HepG2 (cell line): ENCODE results near the gene MAN2A2. TPM values are rescaled to one million over a fixed set of nuclear protein-coding genes. Genes with fewer than 3 reads are reported as not detected.
A peak's percentile ranks its signal among the peaks of the same experiment; 100 is the strongest.

Source experiments
- EHMT2 ChIP-seq: fragments of 200-600 bp; sonication (generic); IDR thresholded peaks from 2 replicates; pipeline ENCODE4 v1.7.0; 2017; ENCODE audit warnings: antibody characterized with exemption, low read depth, low read length, borderline replicate concordance
- NFE2L1 ChIP-seq: sonication (generic); formaldehyde crosslinking; IDR thresholded peaks from 2 replicates; pipeline ENCODE4 v1.4.0; 2020; ENCODE audit warnings: missing genetic modification reagents, mild to moderate bottlenecking, borderline replicate concordance
- NFKBIZ ChIP-seq: IDR thresholded peaks from 2 replicates; pipeline ENCODE4 v1.6.1; 2018; ENCODE audit warnings: missing genetic modification reagents, missing compliant biosample characterization
- THAP11 ChIP-seq: IDR thresholded peaks from 2 replicates; pipeline ENCODE4 v1.6.1; 2016; ENCODE audit warnings: missing biosample characterization, missing genetic modification reagents
- THYN1 ChIP-seq: sonication (generic); formaldehyde crosslinking; IDR thresholded peaks from 2 replicates; pipeline ENCODE4 v1.8.1; 2023; ENCODE audit warnings: low read depth, mild to moderate bottlenecking, moderate library complexity, missing genetic modification reagents, borderline replicate concordance
- ZFP1 ChIP-seq: IDR thresholded peaks from 2 replicates; pipeline ENCODE4 v1.6.1; 2016
- ZNF256 ChIP-seq: sonication (generic); formaldehyde crosslinking; conservative IDR thresholded peaks from 2 replicates; pipeline ENCODE4 v1.4.0; 2020; ENCODE audit warnings: missing genetic modification reagents
- ZNF292 ChIP-seq: sonication (generic); formaldehyde crosslinking; IDR thresholded peaks from 2 replicates; pipeline ENCODE4 v1.8.1; 2022; ENCODE audit warnings: mild to moderate bottlenecking, low read depth, missing genetic modification reagents, borderline replicate concordance
- ZNF446 ChIP-seq: sonication (generic); formaldehyde crosslinking; IDR thresholded peaks from 2 replicates; pipeline ENCODE4 v1.5.0; 2020; ENCODE audit warnings: mild to moderate bottlenecking, missing genetic modification reagents
- ZNF543 ChIP-seq: sonication (generic); formaldehyde crosslinking; IDR thresholded peaks from 2 replicates; pipeline ENCODE4 v1.4.0; 2020; ENCODE audit warnings: mild to moderate bottlenecking, missing genetic modification reagents
- ZNF549 ChIP-seq: sonication (generic); formaldehyde crosslinking; IDR thresholded peaks from 2 replicates; pipeline ENCODE4 v1.5.0; 2020; ENCODE audit warnings: missing genetic modification reagents
- ZNF558 ChIP-seq: sonication (generic); formaldehyde crosslinking; IDR thresholded peaks from 2 replicates; pipeline ENCODE4 v1.9.0; 2022; ENCODE audit warnings: mild to moderate bottlenecking, missing genetic modification reagents, borderline replicate concordance
- ZNF589 ChIP-seq: sonication (generic); formaldehyde crosslinking; conservative IDR thresholded peaks from 2 replicates; pipeline ENCODE4 v1.8.0; 2022; ENCODE audit warnings: mild to moderate bottlenecking, moderate library complexity, missing genetic modification reagents
- ZNF615 ChIP-seq: sonication (generic); formaldehyde crosslinking; IDR thresholded peaks from 2 replicates; pipeline ENCODE4 v1.5.0; 2020; ENCODE audit warnings: mild to moderate bottlenecking, missing genetic modification reagents, borderline replicate concordance
- ZNF850 ChIP-seq: sonication (generic); formaldehyde crosslinking; conservative IDR thresholded peaks from 2 replicates; pipeline ENCODE4 v1.9.0; 2021; ENCODE audit warnings: mild to moderate bottlenecking, missing genetic modification reagents
- polyA plus RNA-seq, 8 experiments: library from polyadenylated mRNA; depleted of rRNA in 3 of 8; stranded (reverse) in 7 of 8; unstranded in 1 of 8; fragments of >200 nt; fragmentation: Illumina TruSeq in 4 of 8; extraction: Trizol in 4 of 8; gene quantifications; 2 replicates each; pipeline versions ENCODE4 v1.2.1 to v1.2.3, GENCODE V29; 2011 to 2016; ENCODE audit warnings: low read depth in 4 of 8, missing spikeins in 1 of 8, mixed read lengths in 1 of 8; ENCODE audit not compliant: insufficient read depth in 1 of 8
- total RNA-seq, 5 experiments: library from RNA; depleted of rRNA; stranded (reverse); fragments of >200 nt; fragmentation: Illumina TruSeq; extraction: Trizol; gene quantifications; 2 replicates each; pipeline ENCODE4 v1.2.3, GENCODE V29; 2016; ENCODE audit warnings: low read depth in 1 of 5
- TF ChIP-seq, protein P1 (sequence below): sonication (generic); formaldehyde crosslinking; IDR thresholded peaks from 2 replicates; pipeline ENCODE4 v1.4.0; 2020; ENCODE audit warnings: missing genetic modification reagents, borderline replicate concordance
- TF ChIP-seq, protein P2 (sequence below): sonication (generic); formaldehyde crosslinking; IDR thresholded peaks from 2 replicates; pipeline ENCODE4 v1.4.0; 2020; ENCODE audit warnings: mild to moderate bottlenecking, missing genetic modification reagents
- TF ChIP-seq, protein P3 (sequence below): sonication (generic); formaldehyde crosslinking; IDR thresholded peaks from 2 replicates; pipeline ENCODE4 v1.4.0; 2020; ENCODE audit warnings: missing genetic modification reagents, mild to moderate bottlenecking, borderline replicate concordance
- TF ChIP-seq, protein P4 (sequence below): sonication (generic); formaldehyde crosslinking; IDR thresholded peaks from 2 replicates; pipeline ENCODE4 v1.4.0; 2020; ENCODE audit warnings: missing genetic modification reagents, borderline replicate concordance

The MAN2A2 gene
- total and polyA plus RNA-seq, 2 of the 13 experiments (the other 11 are each of a cell fraction or from before 2014, with no cell fraction given), result 17.5 to 51.5 TPM

DNA sequence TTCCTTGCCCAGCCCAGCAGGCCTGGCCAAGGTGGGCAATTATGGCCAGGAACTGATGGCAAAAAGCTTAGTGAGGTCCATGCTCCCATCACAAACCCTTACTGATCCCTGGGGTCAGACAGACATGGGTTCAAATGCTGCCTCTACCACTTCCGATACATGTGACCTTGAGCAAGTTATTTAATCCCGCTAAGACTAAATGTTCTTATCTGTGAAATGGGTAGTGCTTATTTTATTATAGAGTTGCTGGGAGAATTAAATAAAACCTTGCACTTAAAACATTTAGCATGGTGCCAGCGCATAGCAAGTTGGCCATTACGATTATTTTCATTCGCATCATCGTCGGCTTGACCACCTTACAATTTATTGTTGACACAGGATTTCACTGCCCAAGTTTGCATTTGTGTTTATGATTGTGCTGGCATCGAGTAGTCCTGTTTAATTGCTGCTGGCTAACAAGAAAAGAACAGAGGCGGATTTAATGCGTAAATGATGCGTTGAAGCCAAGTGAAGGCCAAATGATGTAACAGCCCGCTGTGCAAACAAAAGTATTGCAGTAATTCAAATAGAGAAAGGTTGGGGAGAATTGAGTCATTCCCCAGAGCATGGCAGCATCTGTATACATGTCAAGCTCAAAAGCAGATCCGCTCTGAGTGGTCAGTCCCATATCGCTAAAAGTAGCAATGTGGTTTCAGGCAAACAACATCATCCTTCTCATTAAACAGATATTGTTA lies 42.0 kb upstream of the MAN2A2 start (continued):
- no peak for TF ChIP-seq THYN1 (CRISPR knock-in tag)
- TF ChIP-seq, protein P1, sequence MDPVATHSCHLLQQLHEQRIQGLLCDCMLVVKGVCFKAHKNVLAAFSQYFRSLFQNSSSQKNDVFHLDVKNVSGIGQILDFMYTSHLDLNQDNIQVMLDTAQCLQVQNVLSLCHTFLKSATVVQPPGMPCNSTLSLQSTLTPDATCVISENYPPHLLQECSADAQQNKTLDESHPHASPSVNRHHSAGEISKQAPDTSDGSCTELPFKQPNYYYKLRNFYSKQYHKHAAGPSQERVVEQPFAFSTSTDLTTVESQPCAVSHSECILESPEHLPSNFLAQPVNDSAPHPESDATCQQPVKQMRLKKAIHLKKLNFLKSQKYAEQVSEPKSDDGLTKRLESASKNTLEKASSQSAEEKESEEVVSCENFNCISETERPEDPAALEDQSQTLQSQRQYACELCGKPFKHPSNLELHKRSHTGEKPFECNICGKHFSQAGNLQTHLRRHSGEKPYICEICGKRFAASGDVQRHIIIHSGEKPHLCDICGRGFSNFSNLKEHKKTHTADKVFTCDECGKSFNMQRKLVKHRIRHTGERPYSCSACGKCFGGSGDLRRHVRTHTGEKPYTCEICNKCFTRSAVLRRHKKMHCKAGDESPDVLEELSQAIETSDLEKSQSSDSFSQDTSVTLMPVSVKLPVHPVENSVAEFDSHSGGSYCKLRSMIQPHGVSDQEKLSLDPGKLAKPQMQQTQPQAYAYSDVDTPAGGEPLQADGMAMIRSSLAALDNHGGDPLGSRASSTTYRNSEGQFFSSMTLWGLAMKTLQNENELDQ (CRISPR knock-in tag), result no peak
- no peak for TF ChIP-seq ZNF543 (CRISPR knock-in tag)
- TF ChIP-seq ZNF615 (CRISPR knock-in tag), result no peak
- TF ChIP-seq ZNF549, result no peak
- no peak for TF ChIP-seq ZNF558
- TF ChIP-seq, protein P2, sequence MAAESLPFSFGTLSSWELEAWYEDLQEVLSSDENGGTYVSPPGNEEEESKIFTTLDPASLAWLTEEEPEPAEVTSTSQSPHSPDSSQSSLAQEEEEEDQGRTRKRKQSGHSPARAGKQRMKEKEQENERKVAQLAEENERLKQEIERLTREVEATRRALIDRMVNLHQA (CRISPR knock-in tag), result no peak
- TF ChIP-seq, protein P3, sequence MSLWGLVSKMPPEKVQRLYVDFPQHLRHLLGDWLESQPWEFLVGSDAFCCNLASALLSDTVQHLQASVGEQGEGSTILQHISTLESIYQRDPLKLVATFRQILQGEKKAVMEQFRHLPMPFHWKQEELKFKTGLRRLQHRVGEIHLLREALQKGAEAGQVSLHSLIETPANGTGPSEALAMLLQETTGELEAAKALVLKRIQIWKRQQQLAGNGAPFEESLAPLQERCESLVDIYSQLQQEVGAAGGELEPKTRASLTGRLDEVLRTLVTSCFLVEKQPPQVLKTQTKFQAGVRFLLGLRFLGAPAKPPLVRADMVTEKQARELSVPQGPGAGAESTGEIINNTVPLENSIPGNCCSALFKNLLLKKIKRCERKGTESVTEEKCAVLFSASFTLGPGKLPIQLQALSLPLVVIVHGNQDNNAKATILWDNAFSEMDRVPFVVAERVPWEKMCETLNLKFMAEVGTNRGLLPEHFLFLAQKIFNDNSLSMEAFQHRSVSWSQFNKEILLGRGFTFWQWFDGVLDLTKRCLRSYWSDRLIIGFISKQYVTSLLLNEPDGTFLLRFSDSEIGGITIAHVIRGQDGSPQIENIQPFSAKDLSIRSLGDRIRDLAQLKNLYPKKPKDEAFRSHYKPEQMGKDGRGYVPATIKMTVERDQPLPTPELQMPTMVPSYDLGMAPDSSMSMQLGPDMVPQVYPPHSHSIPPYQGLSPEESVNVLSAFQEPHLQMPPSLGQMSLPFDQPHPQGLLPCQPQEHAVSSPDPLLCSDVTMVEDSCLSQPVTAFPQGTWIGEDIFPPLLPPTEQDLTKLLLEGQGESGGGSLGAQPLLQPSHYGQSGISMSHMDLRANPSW (CRISPR knock-in tag), result no peak
- no peak for TF ChIP-seq ZNF589 (CRISPR knock-in tag)
- no peak for TF ChIP-seq EHMT2
- TF ChIP-seq NFE2L1 (CRISPR knock-in tag), result no peak
- TF ChIP-seq, protein P4, sequence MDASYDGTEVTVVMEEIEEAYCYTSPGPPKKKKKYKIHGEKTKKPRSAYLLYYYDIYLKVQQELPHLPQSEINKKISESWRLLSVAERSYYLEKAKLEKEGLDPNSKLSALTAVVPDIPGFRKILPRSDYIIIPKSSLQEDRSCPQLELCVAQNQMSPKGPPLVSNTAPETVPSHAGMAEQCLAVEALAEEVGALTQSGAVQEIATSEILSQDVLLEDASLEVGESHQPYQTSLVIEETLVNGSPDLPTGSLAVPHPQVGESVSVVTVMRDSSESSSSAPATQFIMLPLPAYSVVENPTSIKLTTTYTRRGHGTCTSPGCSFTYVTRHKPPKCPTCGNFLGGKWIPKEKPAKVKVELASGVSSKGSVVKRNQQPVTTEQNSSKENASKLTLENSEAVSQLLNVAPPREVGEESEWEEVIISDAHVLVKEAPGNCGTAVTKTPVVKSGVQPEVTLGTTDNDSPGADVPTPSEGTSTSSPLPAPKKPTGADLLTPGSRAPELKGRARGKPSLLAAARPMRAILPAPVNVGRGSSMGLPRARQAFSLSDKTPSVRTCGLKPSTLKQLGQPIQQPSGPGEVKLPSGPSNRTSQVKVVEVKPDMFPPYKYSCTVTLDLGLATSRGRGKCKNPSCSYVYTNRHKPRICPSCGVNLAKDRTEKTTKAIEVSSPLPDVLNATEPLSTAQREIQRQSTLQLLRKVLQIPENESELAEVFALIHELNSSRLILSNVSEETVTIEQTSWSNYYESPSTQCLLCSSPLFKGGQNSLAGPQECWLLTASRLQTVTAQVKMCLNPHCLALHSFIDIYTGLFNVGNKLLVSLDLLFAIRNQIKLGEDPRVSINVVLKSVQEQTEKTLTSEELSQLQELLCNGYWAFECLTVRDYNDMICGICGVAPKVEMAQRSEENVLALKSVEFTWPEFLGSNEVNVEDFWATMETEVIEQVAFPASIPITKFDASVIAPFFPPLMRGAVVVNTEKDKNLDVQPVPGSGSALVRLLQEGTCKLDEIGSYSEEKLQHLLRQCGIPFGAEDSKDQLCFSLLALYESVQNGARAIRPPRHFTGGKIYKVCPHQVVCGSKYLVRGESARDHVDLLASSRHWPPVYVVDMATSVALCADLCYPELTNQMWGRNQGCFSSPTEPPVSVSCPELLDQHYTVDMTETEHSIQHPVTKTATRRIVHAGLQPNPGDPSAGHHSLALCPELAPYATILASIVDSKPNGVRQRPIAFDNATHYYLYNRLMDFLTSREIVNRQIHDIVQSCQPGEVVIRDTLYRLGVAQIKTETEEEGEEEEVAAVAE (CRISPR knock-in tag), result peak; percentile 68; the same call in 1 of the 2 replicates
- TF ChIP-seq THAP11 (CRISPR knock-in tag), result peak; percentile 78
- 0 out of 2 replicates have a peak, but pooled peaks have one; percentile 57 for TF ChIP-seq ZFP1 (CRISPR knock-in tag)
- TF ChIP-seq ZNF850 (CRISPR knock-in tag), result no peak
- TF ChIP-seq NFKBIZ (CRISPR knock-in tag), result peak; percentile 89; the same call in 1 of the 2 replicates
- no peak for TF ChIP-seq ZNF256 (CRISPR knock-in tag)
- no peak for TF ChIP-seq ZNF292
- TF ChIP-seq ZNF446 (CRISPR knock-in tag), result no peak
